H1 (cell line): ENCODE data around the gene KLHL24.

ENCODE experiments used
- CHD2 ChIP-seq: IDR thresholded peaks from 2 replicates; pipeline ENCODE4 v1.6.1; 2012; ENCODE audit warnings: low read length, improper control_type of control experiment
- CTCF ChIP-seq, 3 experiments: IDR thresholded peaks; 1 replicate in 2 of 3; 2 replicates in 1 of 3; pipeline versions ENCODE4 v1.5.1 to v1.6.1; 2011; ENCODE audit warnings: low read length in 3 of 3, mild to moderate bottlenecking in 3 of 3, inconsistent platforms in 2 of 3, low read depth in 1 of 3, moderate library complexity in 1 of 3; ENCODE audit not compliant: insufficient read depth in 1 of 3; ENCODE audit errors: control extremely low read depth in 1 of 3
- EZH2 ChIP-seq: fragments of 200-600 bp; sonication (generic); IDR thresholded peaks from 2 replicates; pipeline ENCODE4 v1.7.1; 2012; ENCODE audit warnings: low read depth, mild to moderate bottlenecking, moderate library complexity, low read length, inconsistent platforms; ENCODE audit not compliant: severe bottlenecking
- MAX ChIP-seq: IDR thresholded peaks from 2 replicates; pipeline ENCODE4 v1.6.1; 2012; ENCODE audit warnings: inconsistent platforms
- PHF8 ChIP-seq: fragments of 200-600 bp; sonication (generic); conservative IDR thresholded peaks from 2 replicates; pipeline ENCODE4 v1.7.1; 2012; ENCODE audit warnings: low read depth, mild to moderate bottlenecking, inconsistent platforms, low read length, moderate library complexity
- POLR2AphosphoS5 ChIP-seq: IDR thresholded peaks from 2 replicates; pipeline ENCODE4 v1.6.1; 2011; ENCODE audit warnings: low read depth, low read length
- RAD21 ChIP-seq, 2 experiments: IDR thresholded peaks in 1 of 2; conservative IDR thresholded peaks in 1 of 2; 2 replicates each; pipeline ENCODE4 v1.6.1; 2011; ENCODE audit warnings: low read depth in 2 of 2, low read length in 2 of 2, improper control_type of control experiment in 1 of 2, inconsistent platforms in 1 of 2, mild to moderate bottlenecking in 1 of 2, moderate library complexity in 1 of 2
- ZNF274 ChIP-seq: IDR thresholded peaks from 2 replicates; pipeline ENCODE4 v1.7.0; 2012; ENCODE audit warnings: low read length, borderline replicate concordance; ENCODE audit errors: extremely low read depth

- TF ChIP-seq CTCF (IDR thresholded peaks at IDR 0.05; ENCODE audit: control extremely low read depth in 1 of 3, insufficient read depth in 1 of 3, low read depth in 1 of 3, low read length in 3 of 3) (no peak), EZH2 (no peak), RAD21 (IDR thresholded peaks at IDR 0.05 in 1 of 2, conservative IDR thresholded peaks at IDR 0.05 in 1 of 2; ENCODE audit: low read depth in 2 of 2, low read length in 2 of 2) (no peak), ZNF274 (no peak), MAX (no peak), POLR2AphosphoS5 (no peak), CHD2 (no peak), PHF8 (no peak)
Observed at GRCh38 chr3:183590442-183590841, 45.0 kb upstream of the KLHL24 start.
